ENCODE data around the gene SUSD5.

DNA sequence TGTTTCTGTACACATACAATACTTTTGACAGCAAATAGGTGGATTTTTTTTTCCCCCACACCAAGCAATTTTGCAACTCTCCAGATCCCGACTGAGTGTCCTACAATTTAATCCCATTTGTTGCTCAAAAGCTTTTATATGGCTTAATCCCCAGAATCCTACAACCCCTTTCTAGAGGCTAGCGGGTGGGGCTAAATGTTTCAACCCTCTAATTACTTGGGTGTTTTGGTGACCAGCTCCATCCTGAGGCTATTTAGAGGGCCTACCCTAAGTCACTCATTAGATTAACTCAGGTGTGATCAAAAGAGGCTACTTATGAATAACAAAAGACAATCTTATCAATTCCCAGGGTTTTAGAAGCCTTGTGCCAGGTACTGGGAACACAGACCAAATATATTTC, 37.6 kb upstream of the SUSD5 start:
- TF ChIP-seq GATA2 (IDR thresholded peaks at IDR 0.05; ENCODE audit: low read depth, low read length) (no peak), GATA3 (IDR thresholded peaks at IDR 0.05; ENCODE audit: low read depth, low read length) (no peak)
